ENCODE data around the gene MIR17HG. TPM values are rescaled to one million over a fixed set of nuclear protein-coding genes. Genes with fewer than 3 reads are reported as not detected.
A peak's percentile ranks its signal among the peaks of the same experiment; 100 is the strongest.

Gene MIR17HG
- total and polyA plus RNA-seq, 2 donors from 2014 or later = 1.2 to 5.7 TPM

DNA sequence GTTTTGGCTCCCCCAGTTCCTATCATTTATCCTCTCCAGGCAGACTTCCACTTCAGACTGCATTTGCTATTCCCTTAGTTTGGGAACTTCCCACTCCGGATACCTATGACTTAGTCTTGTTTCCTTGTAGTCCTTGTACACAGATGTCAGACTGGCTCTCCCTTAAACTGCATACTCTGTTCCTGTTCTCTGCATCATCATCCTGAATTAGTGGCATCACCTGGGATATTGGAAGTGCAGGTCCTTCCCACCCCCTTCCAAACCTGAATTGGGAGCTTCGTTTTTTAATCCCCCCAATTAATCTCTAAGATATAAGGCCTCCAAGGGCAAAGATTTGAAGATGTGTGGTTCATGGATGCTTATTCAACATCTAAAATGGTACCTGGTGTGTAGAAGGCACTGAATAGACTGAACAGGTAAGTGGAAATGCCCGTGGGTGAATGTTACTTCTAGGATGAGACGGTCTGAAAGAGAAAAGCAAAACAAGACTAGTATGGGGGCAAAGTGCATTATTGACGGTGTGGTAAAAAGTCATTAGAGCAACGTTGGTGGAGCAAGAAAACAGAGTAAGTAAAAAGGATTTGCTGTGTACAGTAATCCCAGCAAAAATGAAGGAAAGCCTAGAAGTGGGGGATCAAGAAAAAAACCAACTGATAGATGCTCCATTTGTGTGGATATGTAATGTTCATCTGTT is 9.6 kb downstream of the MIR17HG start:
- TF ChIP-seq, protein P1, sequence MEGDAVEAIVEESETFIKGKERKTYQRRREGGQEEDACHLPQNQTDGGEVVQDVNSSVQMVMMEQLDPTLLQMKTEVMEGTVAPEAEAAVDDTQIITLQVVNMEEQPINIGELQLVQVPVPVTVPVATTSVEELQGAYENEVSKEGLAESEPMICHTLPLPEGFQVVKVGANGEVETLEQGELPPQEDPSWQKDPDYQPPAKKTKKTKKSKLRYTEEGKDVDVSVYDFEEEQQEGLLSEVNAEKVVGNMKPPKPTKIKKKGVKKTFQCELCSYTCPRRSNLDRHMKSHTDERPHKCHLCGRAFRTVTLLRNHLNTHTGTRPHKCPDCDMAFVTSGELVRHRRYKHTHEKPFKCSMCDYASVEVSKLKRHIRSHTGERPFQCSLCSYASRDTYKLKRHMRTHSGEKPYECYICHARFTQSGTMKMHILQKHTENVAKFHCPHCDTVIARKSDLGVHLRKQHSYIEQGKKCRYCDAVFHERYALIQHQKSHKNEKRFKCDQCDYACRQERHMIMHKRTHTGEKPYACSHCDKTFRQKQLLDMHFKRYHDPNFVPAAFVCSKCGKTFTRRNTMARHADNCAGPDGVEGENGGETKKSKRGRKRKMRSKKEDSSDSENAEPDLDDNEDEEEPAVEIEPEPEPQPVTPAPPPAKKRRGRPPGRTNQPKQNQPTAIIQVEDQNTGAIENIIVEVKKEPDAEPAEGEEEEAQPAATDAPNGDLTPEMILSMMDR (IDR thresholded peaks at IDR 0.05; ENCODE audit: borderline replicate concordance, extremely low read depth, insufficient read depth) = no peak
- no peaks in the 10 kb centered on the region for H3K27me3 ChIP-seq (ENCODE audit: control insufficient read depth, insufficient read depth, low read length)
- H3K27ac ChIP-seq (ENCODE audit: low read depth in 2 of 2, low read length in 2 of 2) = no peak overlapping the region
- peaks cover 0 to 1% (median 0%) of the 10 kb centered on the region in 3 donors for H3K4me1 ChIP-seq (ENCODE audit: control insufficient read depth in 2 of 3, insufficient read depth in 2 of 3, low read depth in 1 of 3, low read length in 3 of 3)
- H3K36me3 ChIP-seq (ENCODE audit: control insufficient read depth in 2 of 3, insufficient read depth in 3 of 3, low read length in 3 of 3) = peaks cover 0 to 4% (median 0%) of the 10 kb centered on the region in 3 donors
- DNase-seq (no peak), FAIRE-seq (no peak)
- no peak overlapping the region for H3K4me3 ChIP-seq (ENCODE audit: low read length in 3 of 3)
- H3K9ac ChIP-seq (ENCODE audit: low read length in 3 of 3) = no peak overlapping the region
- intact Hi-C loops (cut with DNase I) = no loop called here
- H3K9me3 ChIP-seq (ENCODE audit: control insufficient read depth in 2 of 3, insufficient read depth in 1 of 3, low read length in 3 of 3) = no peaks in the 10 kb centered on the region

DNA sequence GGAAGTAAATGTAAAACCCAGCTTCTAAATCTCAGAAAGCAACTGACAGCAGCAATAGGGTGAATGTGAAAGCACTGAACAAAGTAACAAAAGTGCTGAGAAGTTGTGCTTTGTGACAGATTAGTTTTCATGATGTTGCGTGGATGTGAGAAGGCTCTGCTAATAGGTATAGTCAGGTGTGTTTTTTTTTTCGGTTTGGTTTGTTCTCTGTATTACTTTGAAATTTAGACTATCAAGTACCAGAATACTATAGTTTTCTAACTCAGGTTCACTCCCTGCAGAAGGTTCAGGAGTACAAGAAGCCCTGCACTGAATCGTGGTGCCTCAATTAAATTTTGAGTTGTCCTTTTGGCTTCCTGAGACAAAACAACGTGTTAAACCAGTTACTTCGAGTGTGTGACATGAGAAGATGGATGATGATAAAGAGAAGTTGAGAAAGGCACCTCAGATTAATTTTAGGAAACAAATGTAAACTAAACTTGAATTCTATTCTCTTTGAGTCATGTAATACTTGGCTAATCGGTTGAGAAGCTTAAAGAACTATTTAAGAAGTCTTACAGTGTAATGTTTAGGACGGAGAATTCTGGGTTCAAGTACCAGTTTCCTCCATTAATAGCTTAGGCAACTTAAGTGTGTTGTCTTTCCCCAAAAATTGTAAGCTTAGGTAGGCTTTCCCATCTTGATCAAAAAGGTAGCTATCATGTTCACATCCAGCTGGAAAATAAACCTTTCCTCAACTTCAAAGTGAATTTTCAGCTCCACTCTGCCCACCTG is 10.3 kb downstream of the MIR17HG start:
- Histone ChIP-seq H3K27ac (ENCODE audit: low read depth in 2 of 2, low read length in 2 of 2) (no peak overlapping the region), H3K9me3 (ENCODE audit: control insufficient read depth in 2 of 3, insufficient read depth in 1 of 3, low read length in 3 of 3) (no peaks in the 10 kb centered on the region), H3K36me3 (ENCODE audit: control insufficient read depth in 2 of 3, insufficient read depth in 3 of 3, low read length in 3 of 3) (peaks cover 0 to 4% (median 0%) of the 10 kb centered on the region in 3 donors), H3K9ac (ENCODE audit: low read length in 3 of 3) (no peak overlapping the region), H3K4me3 (ENCODE audit: low read length in 3 of 3) (no peak overlapping the region), H3K27me3 (ENCODE audit: control insufficient read depth, insufficient read depth, low read length) (no peaks in the 10 kb centered on the region), H3K4me1 (ENCODE audit: control insufficient read depth in 2 of 3, insufficient read depth in 2 of 3, low read depth in 1 of 3, low read length in 3 of 3) (no peaks in the 10 kb centered on the region)
- FAIRE-seq (no peak), DNase-seq (no peak)
- TF ChIP-seq, protein P1 (IDR thresholded peaks at IDR 0.05; ENCODE audit: borderline replicate concordance, extremely low read depth, insufficient read depth) = no peak
- intact Hi-C loops (cut with DNase I) = no loop called here

DNA sequence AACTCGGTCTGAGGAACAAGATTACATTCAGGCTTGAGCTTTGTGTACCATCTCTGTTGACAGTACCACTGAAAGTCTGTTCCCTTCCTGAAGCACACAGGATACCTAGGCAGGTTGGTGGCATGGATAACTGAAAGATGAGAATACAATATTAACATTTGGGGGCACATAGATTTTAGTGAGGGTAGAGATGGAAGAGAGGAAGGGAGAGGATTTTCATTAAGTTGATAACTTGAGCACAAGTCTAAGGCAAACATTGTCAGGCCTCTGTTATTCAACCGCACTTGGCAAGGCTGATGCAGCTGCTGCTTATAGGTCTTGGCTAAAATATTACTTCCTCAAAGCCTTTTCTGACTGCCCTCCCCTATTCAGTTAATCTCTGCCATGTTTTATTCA is 10.9 kb downstream of the MIR17HG start:
- intact Hi-C loops (cut with DNase I) = no loop called here
- no peak overlapping the region for H3K9ac ChIP-seq (ENCODE audit: low read length in 3 of 3)
- no peak overlapping the region for H3K27ac ChIP-seq (ENCODE audit: low read depth in 2 of 2, low read length in 2 of 2)
- no peaks in the 10 kb centered on the region for H3K4me1 ChIP-seq (ENCODE audit: control insufficient read depth in 2 of 3, insufficient read depth in 2 of 3, low read depth in 1 of 3, low read length in 3 of 3)
- peaks cover 0 to 4% (median 0%) of the 10 kb centered on the region in 3 donors for H3K36me3 ChIP-seq (ENCODE audit: control insufficient read depth in 2 of 3, insufficient read depth in 3 of 3, low read length in 3 of 3)
- TF ChIP-seq, protein P1 (IDR thresholded peaks at IDR 0.05; ENCODE audit: borderline replicate concordance, extremely low read depth, insufficient read depth) = no peak
- peak in 1 of 5 donors; percentile 62 for DNase-seq
- H3K9me3 ChIP-seq (ENCODE audit: control insufficient read depth in 2 of 3, insufficient read depth in 1 of 3, low read length in 3 of 3) = no peaks in the 10 kb centered on the region
- H3K4me3 ChIP-seq (ENCODE audit: low read length in 3 of 3) = no peak overlapping the region
- no peaks in the 10 kb centered on the region for H3K27me3 ChIP-seq (ENCODE audit: control insufficient read depth, insufficient read depth, low read length)
- FAIRE-seq = no peak
